SU-DHL-6 (cell line): Measurements from ENCODE around the gene ZSWIM2.

Source experiments
- H2AFZ ChIP-seq: fragments of 200-600 bp; sonication (generic); 2 replicates; pipeline ENCODE4 v1.6.1; 2014; ENCODE audit warnings: low read depth, mild to moderate bottlenecking, moderate library complexity, mixed read lengths, antibody characterized with exemption, low read length; ENCODE audit not compliant: severe bottlenecking
- H3F3A ChIP-seq: fragments of 200-600 bp; shearing (Covaris generic); 2 replicates; pipeline ENCODE4 v1.6.0; 2016; ENCODE audit warnings: antibody characterized with exemption, mild to moderate bottlenecking; ENCODE audit not compliant: insufficient read depth
- H3K27ac ChIP-seq: fragments of 200-600 bp; sonication (generic); 2 replicates; pipeline ENCODE4 v1.5.1; 2016; ENCODE audit warnings: low read depth, mild to moderate bottlenecking, low read length, moderate library complexity, mixed read lengths
- H3K27me3 ChIP-seq: fragments of 200-600 bp; sonication (generic), shearing (Covaris generic); 2 replicates; pipeline ENCODE4 v1.6.0; 2014; ENCODE audit warnings: mild to moderate bottlenecking, low read length
- H3K36me3 ChIP-seq: fragments of 200-600 bp; sonication (generic); 2 replicates; pipeline ENCODE4 v1.6.1; 2014; ENCODE audit warnings: mild to moderate bottlenecking, low read length, mixed read lengths
- H3K4me2 ChIP-seq: fragments of 300-600, 200-600 bp; shearing (Covaris generic), sonication (generic); 2 replicates; pipeline ENCODE4 v1.6.0; 2014; ENCODE audit warnings: low read length, low read depth, mild to moderate bottlenecking; ENCODE audit not compliant: poor library complexity, severe bottlenecking
- H3K4me3 ChIP-seq: fragments of 200-600 bp; sonication (generic); 2 replicates; pipeline ENCODE4 v1.5.1; 2014; ENCODE audit warnings: antibody characterized with exemption, low read length, mild to moderate bottlenecking, mixed read lengths; ENCODE audit not compliant: insufficient read depth, poor library complexity, severe bottlenecking
- H3K79me2 ChIP-seq: fragments of 200-600 bp; sonication (generic); 2 replicates; pipeline ENCODE4 v1.6.1; 2014; ENCODE audit warnings: mild to moderate bottlenecking, low read length, moderate library complexity; ENCODE audit not compliant: insufficient read depth
- H3K9ac ChIP-seq: fragments of 200-600 bp; sonication (generic); 2 replicates; pipeline ENCODE4 v1.7.0; 2014; ENCODE audit warnings: mild to moderate bottlenecking, low read length
- H3K9me2 ChIP-seq: fragments of 200-600 bp; sonication (generic); replicated peaks from 2 replicates; pipeline ENCODE4 v1.6.1; 2014; ENCODE audit warnings: low read length; ENCODE audit not compliant: insufficient read depth
- H3K9me3 ChIP-seq: fragments of 200-600 bp; sonication (generic); 2 replicates; pipeline ENCODE4 v1.6.1; 2014; ENCODE audit warnings: low read length, mixed read lengths; ENCODE audit not compliant: insufficient read depth
- H4K20me1 ChIP-seq: fragments of 200-600 bp; sonication (generic); 2 replicates; pipeline ENCODE4 v1.6.1; 2014; ENCODE audit warnings: low read depth, mild to moderate bottlenecking, antibody characterized with exemption, low read length, moderate library complexity, mixed read lengths
- CTCF ChIP-seq: fragments of 200-600 bp; sonication (generic); IDR thresholded peaks from one replicate; pipeline ENCODE4 v1.5.1; 2017; ENCODE audit warnings: antibody characterized with exemption, mild to moderate bottlenecking, low read length, moderate library complexity; ENCODE audit not compliant: insufficient read depth, poor library complexity, severe bottlenecking
- EZH2phosphoT487 ChIP-seq: fragments of 200-600 bp; sonication (generic), shearing (Covaris generic); conservative IDR thresholded peaks from 2 replicates; pipeline ENCODE4 v1.6.1; 2018; ENCODE audit warnings: mild to moderate bottlenecking, antibody characterized with exemption, low read length, moderate library complexity, mixed read lengths

Gene ZSWIM2

GRCh38 chr2:186835628-186836027 lies 13.3 kb downstream of the ZSWIM2 start:
- Histone ChIP-seq H4K20me1 (no peaks in the 10 kb centered on the region), H3K4me2 (no peak overlapping the region), H3F3A (no peaks in the 10 kb centered on the region), H3K9ac (no peak overlapping the region), H3K9me2 (no peaks in the 10 kb centered on the region), H2AFZ (no peak overlapping the region), H3K4me3 (no peak overlapping the region), H3K27ac (no peak overlapping the region), H3K36me3 (no peaks in the 10 kb centered on the region), H3K9me3 (no peaks in the 10 kb centered on the region), H3K27me3 (no peaks in the 10 kb centered on the region), H3K79me2 (no peaks in the 10 kb centered on the region)
- TF ChIP-seq CTCF = no peak
- no peak for TF ChIP-seq EZH2phosphoT487

GRCh38 chr2:186827862-186828492 lies 21.0 kb downstream of the ZSWIM2 start:
- no peak overlapping the region for H3K4me2 ChIP-seq
- H4K20me1 ChIP-seq = peaks cover 3% of the 10 kb centered on the region; the same call in 1 of the 2 replicates
- H3F3A ChIP-seq = no peaks in the 10 kb centered on the region
- no peak overlapping the region for H3K9ac ChIP-seq
- H3K79me2 ChIP-seq = no peaks in the 10 kb centered on the region
- H3K27me3 ChIP-seq = no peaks in the 10 kb centered on the region
- no peak overlapping the region for H2AFZ ChIP-seq
- no peaks in the 10 kb centered on the region for H3K9me2 ChIP-seq
- H3K9me3 ChIP-seq = no peaks in the 10 kb centered on the region
- TF ChIP-seq CTCF = no peak
- no peak for TF ChIP-seq EZH2phosphoT487
- no peak overlapping the region for H3K4me3 ChIP-seq
- no peak overlapping the region for H3K27ac ChIP-seq
- no peaks in the 10 kb centered on the region for H3K36me3 ChIP-seq

GRCh38 chr2:186827411-186827810 lies 21.6 kb downstream of the ZSWIM2 start:
- peaks cover 3% of the 10 kb centered on the region; the same call in 1 of the 2 replicates for H4K20me1 ChIP-seq
- no peaks in the 10 kb centered on the region for H3F3A ChIP-seq
- H3K79me2 ChIP-seq = no peaks in the 10 kb centered on the region
- H3K27ac ChIP-seq = no peak overlapping the region
- no peak overlapping the region for H3K9ac ChIP-seq
- H3K27me3 ChIP-seq = no peaks in the 10 kb centered on the region
- no peaks in the 10 kb centered on the region for H3K36me3 ChIP-seq
- no peaks in the 10 kb centered on the region for H3K9me2 ChIP-seq
- TF ChIP-seq EZH2phosphoT487 (no peak), CTCF (no peak)
- H3K4me2 ChIP-seq = no peak overlapping the region
- H3K4me3 ChIP-seq = no peak overlapping the region
- no peaks in the 10 kb centered on the region for H3K9me3 ChIP-seq
- no peak overlapping the region for H2AFZ ChIP-seq
